Neutrophil (primary cell): ENCODE measurements around the gene CPED1.
"Not testable (repeated sequence)": the region's sequence is repeated elsewhere in the genome, so short reads cannot be mapped to it uniquely, and the experiment has no call there.

Experiments
- H3K27ac ChIP-seq: fragments of 200-600 bp; sonication (generic); 2 replicates; pipeline ENCODE4 v1.5.1; 2016; ENCODE audit warnings: mild to moderate bottlenecking, moderate library complexity
- H3K27me3 ChIP-seq: fragments of 200-600 bp; sonication (generic); 2 replicates; pipeline ENCODE4 v1.6.0; 2016; ENCODE audit warnings: mild to moderate bottlenecking
- H3K36me3 ChIP-seq: fragments of 200-600 bp; sonication (generic); 2 replicates; pipeline ENCODE4 v1.5.1; 2017
- H3K4me1 ChIP-seq, 2 experiments: fragments of 200-600 bp in 1 of 2; sonication (generic) in 1 of 2; 1 replicate in 1 of 2; 2 replicates in 1 of 2; pipeline versions ENCODE4 v1.5.1 to v1.6.1; 2013 to 2016; ENCODE audit warnings: low read depth in 1 of 2, low read length in 1 of 2, mild to moderate bottlenecking in 1 of 2, moderate library complexity in 1 of 2; ENCODE audit not compliant: control insufficient read depth in 1 of 2, insufficient read depth in 1 of 2
- H3K4me3 ChIP-seq, 2 experiments: fragments of 200-600 bp in 1 of 2; sonication (generic) in 1 of 2; 1 replicate in 1 of 2; 2 replicates in 1 of 2; pipeline ENCODE4 v1.5.1; 2013 to 2016; ENCODE audit warnings: low read depth in 1 of 2, low read length in 1 of 2, mild to moderate bottlenecking in 1 of 2, moderate library complexity in 1 of 2
- H3K9me3 ChIP-seq: fragments of 200-600 bp; sonication (generic); 2 replicates; pipeline ENCODE4 v1.5.1; 2016
- TF ChIP-seq, protein P1 (sequence below): fragments of 200-600 bp; sonication (generic); IDR thresholded peaks from 2 replicates; pipeline ENCODE4 v1.5.1; 2016; ENCODE audit warnings: antibody characterized with exemption

CPED1 gene

DNA sequence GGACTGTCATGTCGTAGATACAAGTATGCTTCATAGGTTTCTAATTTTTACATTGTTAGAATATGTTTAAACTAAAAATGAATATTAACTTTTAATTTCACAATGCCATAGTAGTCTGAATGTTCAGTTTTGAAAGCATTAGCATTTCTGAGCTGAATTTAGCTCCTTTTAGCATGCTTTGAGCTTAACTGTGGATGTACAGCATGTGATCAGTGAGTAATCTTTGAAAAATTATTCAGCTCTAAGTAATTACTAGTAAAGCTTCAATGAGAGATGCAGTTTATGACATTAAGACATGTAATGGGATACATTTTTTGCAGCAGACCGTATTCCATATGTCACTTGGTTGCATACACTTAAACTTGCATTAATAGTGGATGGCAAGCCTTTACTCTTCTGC lies 226.1 kb downstream of the CPED1 start:
- no peaks in the 10 kb centered on the region for H3K27me3 ChIP-seq
- H3K4me3 ChIP-seq: no peak overlapping the region
- no peaks in the 10 kb centered on the region for H3K36me3 ChIP-seq
- TF ChIP-seq, protein P1, sequence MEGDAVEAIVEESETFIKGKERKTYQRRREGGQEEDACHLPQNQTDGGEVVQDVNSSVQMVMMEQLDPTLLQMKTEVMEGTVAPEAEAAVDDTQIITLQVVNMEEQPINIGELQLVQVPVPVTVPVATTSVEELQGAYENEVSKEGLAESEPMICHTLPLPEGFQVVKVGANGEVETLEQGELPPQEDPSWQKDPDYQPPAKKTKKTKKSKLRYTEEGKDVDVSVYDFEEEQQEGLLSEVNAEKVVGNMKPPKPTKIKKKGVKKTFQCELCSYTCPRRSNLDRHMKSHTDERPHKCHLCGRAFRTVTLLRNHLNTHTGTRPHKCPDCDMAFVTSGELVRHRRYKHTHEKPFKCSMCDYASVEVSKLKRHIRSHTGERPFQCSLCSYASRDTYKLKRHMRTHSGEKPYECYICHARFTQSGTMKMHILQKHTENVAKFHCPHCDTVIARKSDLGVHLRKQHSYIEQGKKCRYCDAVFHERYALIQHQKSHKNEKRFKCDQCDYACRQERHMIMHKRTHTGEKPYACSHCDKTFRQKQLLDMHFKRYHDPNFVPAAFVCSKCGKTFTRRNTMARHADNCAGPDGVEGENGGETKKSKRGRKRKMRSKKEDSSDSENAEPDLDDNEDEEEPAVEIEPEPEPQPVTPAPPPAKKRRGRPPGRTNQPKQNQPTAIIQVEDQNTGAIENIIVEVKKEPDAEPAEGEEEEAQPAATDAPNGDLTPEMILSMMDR: no peak
- no peaks in the 10 kb centered on the region for H3K9me3 ChIP-seq
- H3K4me1 ChIP-seq: no peaks in the 10 kb centered on the region
- no peak overlapping the region for H3K27ac ChIP-seq

DNA sequence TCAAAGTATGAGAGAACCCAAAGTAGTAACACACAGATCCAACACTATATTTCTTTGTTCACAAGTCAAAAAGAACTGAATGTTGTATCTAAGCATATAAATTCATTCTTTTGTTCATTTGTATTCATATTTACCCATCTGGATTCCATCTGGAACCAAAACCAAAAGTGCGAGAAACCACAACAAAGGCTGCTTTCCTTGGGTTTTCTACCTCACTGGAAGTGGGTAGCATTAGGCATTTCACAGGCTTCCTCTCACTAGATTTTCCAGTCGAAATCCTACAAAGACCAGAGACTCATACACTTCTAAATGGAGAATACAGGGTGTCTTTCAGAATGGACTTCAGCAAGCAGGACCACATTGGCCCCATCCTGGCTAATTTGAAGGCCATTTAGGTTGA lies 230.5 kb downstream of the CPED1 start:
- H3K27ac ChIP-seq: no peak overlapping the region
- no peaks in the 10 kb centered on the region for H3K27me3 ChIP-seq
- no peak overlapping the region for H3K4me3 ChIP-seq
- no peaks in the 10 kb centered on the region for H3K36me3 ChIP-seq
- H3K9me3 ChIP-seq: no peaks in the 10 kb centered on the region
- no peaks in the 10 kb centered on the region for H3K4me1 ChIP-seq
- TF ChIP-seq, protein P1: no peak

DNA sequence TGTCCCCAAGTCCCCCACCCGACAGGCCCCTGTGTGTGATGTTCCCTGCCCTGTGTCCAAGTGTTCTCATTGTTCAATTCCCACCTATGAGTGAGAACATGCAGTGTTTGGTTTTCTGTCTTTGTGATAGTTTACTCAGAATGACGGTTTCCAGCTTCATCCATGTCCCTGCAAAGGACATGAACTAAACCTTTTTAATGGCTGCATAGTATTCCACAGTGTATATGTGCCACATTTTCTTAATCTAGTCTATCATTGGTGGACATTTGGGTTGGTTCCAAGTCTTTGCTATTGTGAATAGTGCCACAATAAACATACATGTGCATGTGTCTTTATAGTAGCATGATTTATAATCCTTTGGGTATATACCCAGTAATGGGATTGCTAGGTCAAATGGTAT lies 232.6 kb downstream of the CPED1 start:
- not testable (repeated sequence) for H3K9me3 ChIP-seq, H3K36me3 ChIP-seq, H3K27ac ChIP-seq, H3K27me3 ChIP-seq, H3K4me1 ChIP-seq, H3K4me3 ChIP-seq

- no peaks in the 10 kb centered on the region for H3K9me3 ChIP-seq
- H3K4me1 ChIP-seq: no peaks in the 10 kb centered on the region
- no peaks in the 10 kb centered on the region for H3K36me3 ChIP-seq
- H3K4me3 ChIP-seq: no peak overlapping the region
- no peak overlapping the region for H3K27ac ChIP-seq
- no peaks in the 10 kb centered on the region for H3K27me3 ChIP-seq
- TF ChIP-seq, protein P1: no peak
These were observed 240.3 kb downstream of the CPED1 start for GRCh38 chr7:121228779-121229178.

DNA sequence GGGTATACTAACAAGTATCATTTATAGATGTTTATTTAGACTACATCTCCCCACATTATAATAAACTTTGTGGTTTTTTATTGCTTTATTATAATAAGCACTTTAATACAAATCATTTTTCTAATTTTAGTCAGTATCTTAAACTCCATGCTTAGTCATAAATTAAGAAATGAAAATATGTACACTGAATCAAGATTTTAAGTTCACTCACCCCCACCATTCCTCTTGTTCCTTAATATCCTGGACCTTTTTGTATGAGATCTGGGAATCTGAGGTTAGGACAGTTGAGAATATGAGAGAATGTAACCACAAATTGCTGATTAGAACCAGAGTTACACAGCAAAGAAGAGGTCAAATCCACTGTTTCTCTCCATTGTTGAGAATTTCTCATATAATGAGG lies 246.7 kb downstream of the CPED1 start:
- Histone ChIP-seq H3K9me3 (no peaks in the 10 kb centered on the region), H3K4me1 (no peaks in the 10 kb centered on the region), H3K36me3 (no peaks in the 10 kb centered on the region), H3K27ac (no peak overlapping the region), H3K4me3 (no peak overlapping the region), H3K27me3 (no peaks in the 10 kb centered on the region)
- TF ChIP-seq, protein P1: no peak

- Histone ChIP-seq H3K27ac (no peak overlapping the region), H3K9me3 (no peaks in the 10 kb centered on the region), H3K36me3 (no peaks in the 10 kb centered on the region), H3K4me3 (no peak overlapping the region), H3K27me3 (no peaks in the 10 kb centered on the region), H3K4me1 (no peaks in the 10 kb centered on the region)
- TF ChIP-seq, protein P1: no peak
These were observed 249.1 kb downstream of the CPED1 start for GRCh38 chr7:121237601-121238000.
